ENCODE data around the gene ARHGAP44.

Gene ARHGAP44

GRCh38 chr17:12898110-12898509 is 108.8 kb downstream of the ARHGAP44 start:
- DNase-seq (ENCODE audit: low read depth, low spot score): no peak

- DNase-seq (ENCODE audit: low read depth, low spot score): no peak
These were observed 110.3 kb downstream of the ARHGAP44 start for GRCh38 chr17:12899604-12900003.

- no peak for DNase-seq (ENCODE audit: low read depth, low spot score)
These were observed 111.2 kb downstream of the ARHGAP44 start for GRCh38 chr17:12900474-12900873.

GRCh38 chr17:12902046-12902445 is 112.7 kb downstream of the ARHGAP44 start:
- no peak for DNase-seq (ENCODE audit: low read depth, low spot score)

- no peak for DNase-seq (ENCODE audit: low read depth, low spot score)
These were observed 118.2 kb downstream of the ARHGAP44 start for GRCh38 chr17:12907477-12907876.

GRCh38 chr17:12909046-12909445 is 119.7 kb downstream of the ARHGAP44 start:
- DNase-seq (ENCODE audit: low read depth, low spot score): no peak

- DNase-seq (ENCODE audit: low read depth, low spot score): no peak
These were observed 120.2 kb downstream of the ARHGAP44 start for GRCh38 chr17:12909511-12909910.

- no peak for DNase-seq (ENCODE audit: low read depth, low spot score)
These were observed 121.9 kb downstream of the ARHGAP44 start for GRCh38 chr17:12911239-12911638.

- DNase-seq (ENCODE audit: low read depth, low spot score): no peak
These were observed 128.1 kb downstream of the ARHGAP44 start for GRCh38 chr17:12917399-12917798.

- no peak for DNase-seq (ENCODE audit: low read depth, low spot score)
These were observed 128.8 kb downstream of the ARHGAP44 start for GRCh38 chr17:12918142-12918541.

- DNase-seq (ENCODE audit: low read depth, low spot score): no peak
These were observed 132.8 kb downstream of the ARHGAP44 start for GRCh38 chr17:12922120-12922519.

GRCh38 chr17:12924614-12925013 is 135.3 kb downstream of the ARHGAP44 start:
- DNase-seq (ENCODE audit: low read depth, low spot score): no peak

- DNase-seq (ENCODE audit: low read depth, low spot score): no peak
These were observed 137.7 kb downstream of the ARHGAP44 start for GRCh38 chr17:12927001-12927400.

- DNase-seq (ENCODE audit: low read depth, low spot score): no peak
These were observed 138.5 kb downstream of the ARHGAP44 start for GRCh38 chr17:12927541-12928425.

GRCh38 chr17:12928736-12929135 is 139.4 kb downstream of the ARHGAP44 start:
- DNase-seq (ENCODE audit: low read depth, low spot score): no peak

GRCh38 chr17:12936501-12936900 is 147.2 kb downstream of the ARHGAP44 start:
- DNase-seq (ENCODE audit: low read depth, low spot score): no peak

GRCh38 chr17:12940699-12941098 is 151.4 kb downstream of the ARHGAP44 start:
- DNase-seq (ENCODE audit: low read depth, low spot score): no peak

GRCh38 chr17:12947047-12947446 is 157.7 kb downstream of the ARHGAP44 start:
- DNase-seq (ENCODE audit: low read depth, low spot score): no peak

GRCh38 chr17:12952012-12952411 is 162.7 kb downstream of the ARHGAP44 start:
- no peak for DNase-seq (ENCODE audit: low read depth, low spot score)

- DNase-seq (ENCODE audit: low read depth, low spot score): no peak
These were observed 163.9 kb downstream of the ARHGAP44 start for GRCh38 chr17:12953156-12953555.

- no peak for DNase-seq (ENCODE audit: low read depth, low spot score)
These were observed 166.2 kb downstream of the ARHGAP44 start for GRCh38 chr17:12955521-12955920.

GRCh38 chr17:12958786-12959185 is 169.5 kb downstream of the ARHGAP44 start:
- DNase-seq (ENCODE audit: low read depth, low spot score): no peak

GRCh38 chr17:12959441-12959840 is 170.1 kb downstream of the ARHGAP44 start:
- no peak for DNase-seq (ENCODE audit: low read depth, low spot score)

- DNase-seq (ENCODE audit: low read depth, low spot score): no peak
These were observed 172.4 kb downstream of the ARHGAP44 start for GRCh38 chr17:12961655-12962054.

Measured in activated CD4-positive, CD25-positive, alpha-beta regulatory T cell treated with anti-CD3 and anti-CD28 coated beads, Interleukin-2, amount 50 U/mL, for 16 hours (primary cell).